HCT116 (cell line): ENCODE measurements around the gene CFAP54. TPM values are rescaled to one million over a fixed set of nuclear protein-coding genes. Genes with fewer than 3 reads are reported as not detected.

Source experiments
- ATAC-seq: fragments of 200-7000 bp; cut with Tn5 transposase; 2 replicates; pipeline ENCODE4 v1.9.1; 2020; ENCODE audit warnings: mild to moderate bottlenecking, moderate library complexity
- BruUV-seq: library from RNA; stranded (reverse); fragments of 400-500 nt; replicated peaks from 2 replicates; lab custom pipeline; 2021; lab: Mats Ljungman, UMichigan
- CTCF ChIA-PET: fragments of 300-600 bp; sonication (Branson Sonifier 250); formaldehyde crosslinking; loops from one replicate; lab custom pipeline; 2021; ENCODE audit warnings: antibody characterized with exemption; lab: Charles Lee
- POLR2A ChIA-PET: fragments of 300-600, 350-600 bp; sonication (Branson Sonifier 250); formaldehyde crosslinking; loops from one replicate; lab custom pipeline; 2021; ENCODE audit warnings: antibody characterized with exemption; lab: Charles Lee
- RAD21 ChIA-PET, 2 experiments: fragments of 300-600 bp; sonication (Branson Sonifier 250); formaldehyde crosslinking; loops; one replicate each; lab custom pipeline; 2023; ENCODE audit warnings: low total read pairs in 2 of 2; ENCODE audit not compliant: uncharacterized antibody in 2 of 2, unreplicated experiment in 2 of 2, low non-redundant PET in 1 of 2; lab: Charles Lee
- DNase-seq: peaks from one replicate; pipeline ENCODE4 v3.0.0-alpha.2; 2010; ENCODE audit warnings: low read depth, low spot score
- H2AFZ ChIP-seq: fragments of 200-600 bp; shearing (Covaris generic), sonication (generic); 2 replicates; pipeline ENCODE4 v1.6.1; 2017; ENCODE audit warnings: low read depth, mixed run types, mixed read lengths, antibody characterized with exemption, low read length; ENCODE audit not compliant: poor library complexity, severe bottlenecking
- H3K27ac ChIP-seq: 2 replicates; pipeline ENCODE4 v1.5.1; 2012; ENCODE audit warnings: low read depth, low read length
- H3K27me3 ChIP-seq: fragments of 200-600 bp; sonication (generic); 2 replicates; pipeline ENCODE4 v1.6.1; 2016; ENCODE audit warnings: mixed run types, low read length, mixed read lengths; ENCODE audit not compliant: insufficient read depth
- H3K36me3 ChIP-seq, 2 experiments: fragments of 200-500 bp in 1 of 2; fragments of 200-600 bp in 1 of 2; sonication (Bioruptor generic) in 1 of 2; sonication (generic) in 1 of 2; 2 replicates each; pipeline versions ENCODE4 v1.5.1 to v1.6.1; 2014 to 2016; ENCODE audit warnings: low read length in 2 of 2, inconsistent platforms in 1 of 2, mixed read lengths in 1 of 2, mixed run types in 1 of 2; ENCODE audit not compliant: insufficient read depth in 2 of 2, control insufficient read depth in 1 of 2
- H3K4me1 ChIP-seq, 2 experiments: fragments of 200-600 bp in 1 of 2; sonication (generic) in 1 of 2; 2 replicates each; pipeline versions ENCODE4 v1.5.1 to v1.6.1; 2012 to 2017; ENCODE audit warnings: low read length in 2 of 2, inconsistent platforms in 1 of 2, mild to moderate bottlenecking in 1 of 2, mixed read lengths in 1 of 2, mixed run types in 1 of 2, moderate library complexity in 1 of 2; ENCODE audit not compliant: insufficient read depth in 2 of 2, control insufficient read depth in 1 of 2
- H3K4me2 ChIP-seq: fragments of 200-600 bp; sonication (generic); 2 replicates; pipeline ENCODE4 v1.6.1; 2017; ENCODE audit warnings: mixed run types, low read length, mixed read lengths
- H3K4me3 ChIP-seq, 2 experiments: fragments of 200-600 bp in 1 of 2; sonication (generic) in 1 of 2; replicated peaks in 1 of 2; 2 replicates each; pipeline ENCODE4 v1.5.1; 2011 to 2016; ENCODE audit warnings: low read length in 2 of 2, control low read depth in 1 of 2, low read depth in 1 of 2, mild to moderate bottlenecking in 1 of 2, mixed read lengths in 1 of 2, mixed run types in 1 of 2
- H3K79me2 ChIP-seq: fragments of 200-600 bp; sonication (generic); 2 replicates; pipeline ENCODE4 v1.6.1; 2017; ENCODE audit warnings: mild to moderate bottlenecking, mixed run types, low read length, moderate library complexity, mixed read lengths; ENCODE audit not compliant: insufficient read depth
- H3K9ac ChIP-seq: fragments of 200-600 bp; sonication (generic); 2 replicates; pipeline ENCODE4 v1.6.1; 2016; ENCODE audit warnings: low read length, mixed read lengths
- H3K9me2 ChIP-seq: fragments of 200-600 bp; sonication (generic), shearing (Covaris generic); 2 replicates; pipeline ENCODE4 v1.6.1; 2017; ENCODE audit warnings: mixed run types, mild to moderate bottlenecking, moderate library complexity; ENCODE audit not compliant: insufficient read depth
- H3K9me3 ChIP-seq, 2 experiments: fragments of 200-500 bp in 1 of 2; fragments of 200-600 bp in 1 of 2; sonication (Bioruptor generic) in 1 of 2; sonication (generic) in 1 of 2; 2 replicates each; pipeline ENCODE4 v1.6.1; 2014 to 2017; ENCODE audit warnings: low read length in 2 of 2, mixed read lengths in 2 of 2, inconsistent platforms in 1 of 2, low read depth in 1 of 2, mild to moderate bottlenecking in 1 of 2, mixed run types in 1 of 2, moderate library complexity in 1 of 2; ENCODE audit not compliant: control insufficient read depth in 1 of 2, insufficient read depth in 1 of 2
- H4K20me1 ChIP-seq: fragments of 200-600 bp; sonication (generic), shearing (Covaris generic); 2 replicates; pipeline ENCODE4 v1.6.1; 2017; ENCODE audit warnings: mixed run types, mild to moderate bottlenecking, moderate library complexity; ENCODE audit not compliant: insufficient read depth
- CBX3 ChIP-seq: IDR thresholded peaks from 2 replicates; pipeline ENCODE4 v1.6.1; 2012; ENCODE audit warnings: low read depth
- CEBPB ChIP-seq: IDR thresholded peaks from 2 replicates; pipeline ENCODE4 v1.6.1; 2012; ENCODE audit warnings: low read depth
- EGR1 ChIP-seq: IDR thresholded peaks from 2 replicates; pipeline ENCODE4 v1.6.1; 2012; ENCODE audit warnings: low read depth
- ELF1 ChIP-seq: IDR thresholded peaks from 2 replicates; pipeline ENCODE4 v1.6.1; 2012; ENCODE audit warnings: low read depth, borderline replicate concordance
- EZH2phosphoT487 ChIP-seq: fragments of 200-600 bp; IDR thresholded peaks from 2 replicates; pipeline ENCODE4 v1.6.1; 2018; ENCODE audit warnings: antibody characterized with exemption, borderline replicate concordance
- FOSL1 ChIP-seq: IDR thresholded peaks from 2 replicates; pipeline ENCODE4 v1.6.1; 2012; ENCODE audit warnings: low read depth
- JUND ChIP-seq: IDR thresholded peaks from 2 replicates; pipeline ENCODE4 v1.6.1; 2012
- POLR2A ChIP-seq: IDR thresholded peaks from 2 replicates; pipeline ENCODE4 v1.7.0; 2011; ENCODE audit warnings: borderline replicate concordance; ENCODE audit not compliant: insufficient read depth, insufficient read length; ENCODE audit errors: extremely low read depth
- POLR2AphosphoS5 ChIP-seq: IDR thresholded peaks from 2 replicates; pipeline ENCODE4 v1.6.1; 2011; ENCODE audit warnings: mild to moderate bottlenecking, low read depth, low read length, moderate library complexity
- RAD21 ChIP-seq: IDR thresholded peaks from 2 replicates; pipeline ENCODE4 v1.6.1; 2012; ENCODE audit warnings: low read depth, mild to moderate bottlenecking
- SP1 ChIP-seq: IDR thresholded peaks from 2 replicates; pipeline ENCODE4 v1.6.1; 2012; ENCODE audit warnings: low read depth
- SRF ChIP-seq: IDR thresholded peaks from 2 replicates; pipeline ENCODE4 v1.6.1; 2012; ENCODE audit warnings: low read depth
- YY1 ChIP-seq: IDR thresholded peaks from 2 replicates; pipeline ENCODE4 v1.6.1; 2011; ENCODE audit warnings: low read length, low read depth, moderate library complexity, mild to moderate bottlenecking; ENCODE audit not compliant: insufficient replicate concordance; ENCODE audit errors: extremely low read depth
- ZFX ChIP-seq: fragments of 450-650 bp; IDR thresholded peaks from 2 replicates; pipeline ENCODE4 v1.6.1; 2017
- ZNF274 ChIP-seq: fragments of 200-500 bp; sonication (Bioruptor generic); IDR thresholded peaks from 2 replicates; pipeline ENCODE4 v1.6.1; 2014; ENCODE audit warnings: mild to moderate bottlenecking, low read depth, low read length, inconsistent platforms
- intact Hi-C: fragments of 100-400 bp; cut with micrococcal nuclease; formaldehyde crosslinking; loops from 2 replicates; pipeline ENCODE4 v1.10.0; 2022
- total RNA-seq: library from RNA; stranded (reverse); gene quantifications from one replicate; pipeline ENCODE4 v1.2.1, GENCODE V29; 2021; ENCODE audit not compliant: unreplicated experiment
- TF ChIP-seq, protein P1 (sequence below), 3 experiments: fragments of 200-600 bp in 1 of 3; sonication (generic) in 1 of 3; IDR thresholded peaks in 2 of 3; conservative IDR thresholded peaks in 1 of 3; 2 replicates each; pipeline ENCODE4 v1.5.1; 2012 to 2017; ENCODE audit warnings: low read depth in 2 of 3, low read length in 2 of 3, antibody characterized with exemption in 1 of 3, borderline replicate concordance in 1 of 3, control low read depth in 1 of 3, mild to moderate bottlenecking in 1 of 3, mixed read lengths in 1 of 3, mixed run types in 1 of 3, moderate library complexity in 1 of 3; ENCODE audit not compliant: insufficient read depth in 1 of 3
- TF ChIP-seq, protein P2 (sequence below): IDR thresholded peaks from 2 replicates; pipeline ENCODE4 v1.6.1; 2012
- TF ChIP-seq, protein P3 (sequence below): IDR thresholded peaks from 2 replicates; pipeline ENCODE4 v1.6.1; 2012

CFAP54 gene
- total RNA-seq, 1 experiment from 2014 or later, result 0.25 TPM

DNA sequence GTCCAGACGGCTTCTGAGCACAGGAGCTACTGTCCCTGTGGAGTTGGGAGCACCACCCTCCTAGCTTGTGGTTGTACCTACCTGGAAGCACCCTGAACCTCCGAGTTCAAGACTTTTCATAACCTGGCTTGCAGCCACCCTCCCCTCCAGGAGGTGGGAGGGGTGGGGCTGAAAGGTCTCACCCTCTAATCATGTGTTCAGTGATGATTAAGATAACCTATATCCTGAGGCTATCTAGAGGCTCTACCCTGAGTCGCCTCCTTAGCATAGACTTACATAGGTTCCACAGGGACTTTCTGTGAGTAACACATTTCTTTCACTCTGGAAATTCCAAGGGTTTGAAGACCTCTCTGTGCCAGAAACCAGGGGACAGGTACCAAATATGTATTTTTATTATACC is 146.5 kb downstream of the CFAP54 start (continued):
- TF ChIP-seq, protein P1, sequence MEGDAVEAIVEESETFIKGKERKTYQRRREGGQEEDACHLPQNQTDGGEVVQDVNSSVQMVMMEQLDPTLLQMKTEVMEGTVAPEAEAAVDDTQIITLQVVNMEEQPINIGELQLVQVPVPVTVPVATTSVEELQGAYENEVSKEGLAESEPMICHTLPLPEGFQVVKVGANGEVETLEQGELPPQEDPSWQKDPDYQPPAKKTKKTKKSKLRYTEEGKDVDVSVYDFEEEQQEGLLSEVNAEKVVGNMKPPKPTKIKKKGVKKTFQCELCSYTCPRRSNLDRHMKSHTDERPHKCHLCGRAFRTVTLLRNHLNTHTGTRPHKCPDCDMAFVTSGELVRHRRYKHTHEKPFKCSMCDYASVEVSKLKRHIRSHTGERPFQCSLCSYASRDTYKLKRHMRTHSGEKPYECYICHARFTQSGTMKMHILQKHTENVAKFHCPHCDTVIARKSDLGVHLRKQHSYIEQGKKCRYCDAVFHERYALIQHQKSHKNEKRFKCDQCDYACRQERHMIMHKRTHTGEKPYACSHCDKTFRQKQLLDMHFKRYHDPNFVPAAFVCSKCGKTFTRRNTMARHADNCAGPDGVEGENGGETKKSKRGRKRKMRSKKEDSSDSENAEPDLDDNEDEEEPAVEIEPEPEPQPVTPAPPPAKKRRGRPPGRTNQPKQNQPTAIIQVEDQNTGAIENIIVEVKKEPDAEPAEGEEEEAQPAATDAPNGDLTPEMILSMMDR (IDR thresholded peaks at IDR 0.05 in 2 of 3, conservative IDR thresholded peaks at IDR 0.05 in 1 of 3; ENCODE audit: borderline replicate concordance in 1 of 3, insufficient read depth in 1 of 3, low read depth in 2 of 3, low read length in 2 of 3), result no peak
- TF ChIP-seq CEBPB, result no peak

- peaks cover 23% of the 10 kb centered on the region; the same call in 1 of the 2 replicates for H3K27me3 ChIP-seq
Observed at GRCh38 chr12:96636895-96637294, 147.5 kb downstream of the CFAP54 start.

More at GRCh38 chr12:96636895-96637294, 147.5 kb downstream of the CFAP54 start:
- ChIA-PET CTCF (no interaction called here), RAD21 (no interaction called here), POLR2A (no interaction called here)
- Histone ChIP-seq H3K4me3 (no peak overlapping the region), H3K9me2 (no peaks in the 10 kb centered on the region), H3K9ac (no peak overlapping the region), H3K4me1 (no peaks in the 10 kb centered on the region), H3K9me3 (no peaks in the 10 kb centered on the region), H2AFZ (no peak overlapping the region), H3K79me2 (no peaks in the 10 kb centered on the region), H4K20me1 (no peaks in the 10 kb centered on the region), H3K4me2 (no peak overlapping the region), H3K36me3 (no peaks in the 10 kb centered on the region), H3K27ac (no peak overlapping the region)
- intact Hi-C loops, result no loop called here
- DNase-seq (no peak), ATAC-seq (no peak)
- BruUV-seq, result no TSS peak
- TF ChIP-seq YY1 (no peak), ZNF274 (no peak), JUND (no peak), CEBPB (no peak), EZH2phosphoT487 (no peak), EGR1 (no peak), FOSL1 (no peak), CBX3 (no peak), POLR2A (no peak), SRF (no peak), ZFX (no peak), ELF1 (no peak), SP1 (no peak), RAD21 (no peak), POLR2AphosphoS5 (no peak)
- TF ChIP-seq, protein P2, sequence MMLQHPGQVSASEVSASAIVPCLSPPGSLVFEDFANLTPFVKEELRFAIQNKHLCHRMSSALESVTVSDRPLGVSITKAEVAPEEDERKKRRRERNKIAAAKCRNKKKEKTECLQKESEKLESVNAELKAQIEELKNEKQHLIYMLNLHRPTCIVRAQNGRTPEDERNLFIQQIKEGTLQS, result no peak
- TF ChIP-seq, protein P1 (IDR thresholded peaks at IDR 0.05 in 2 of 3, conservative IDR thresholded peaks at IDR 0.05 in 1 of 3; ENCODE audit: borderline replicate concordance in 1 of 3, insufficient read depth in 1 of 3, low read depth in 2 of 3, low read length in 2 of 3), result no peak
- TF ChIP-seq, protein P3, sequence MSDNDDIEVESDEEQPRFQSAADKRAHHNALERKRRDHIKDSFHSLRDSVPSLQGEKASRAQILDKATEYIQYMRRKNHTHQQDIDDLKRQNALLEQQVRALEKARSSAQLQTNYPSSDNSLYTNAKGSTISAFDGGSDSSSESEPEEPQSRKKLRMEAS, result no peak
